IPS DF 19.7 (cell line): Measurements from ENCODE around the gene ADAMTS17.

Experiments
- DNase-seq: peaks from one replicate; pipeline ENCODE4 v3.0.0-alpha.2; 2013; ENCODE audit warnings: low read depth, low spot score

ADAMTS17 gene

DNA sequence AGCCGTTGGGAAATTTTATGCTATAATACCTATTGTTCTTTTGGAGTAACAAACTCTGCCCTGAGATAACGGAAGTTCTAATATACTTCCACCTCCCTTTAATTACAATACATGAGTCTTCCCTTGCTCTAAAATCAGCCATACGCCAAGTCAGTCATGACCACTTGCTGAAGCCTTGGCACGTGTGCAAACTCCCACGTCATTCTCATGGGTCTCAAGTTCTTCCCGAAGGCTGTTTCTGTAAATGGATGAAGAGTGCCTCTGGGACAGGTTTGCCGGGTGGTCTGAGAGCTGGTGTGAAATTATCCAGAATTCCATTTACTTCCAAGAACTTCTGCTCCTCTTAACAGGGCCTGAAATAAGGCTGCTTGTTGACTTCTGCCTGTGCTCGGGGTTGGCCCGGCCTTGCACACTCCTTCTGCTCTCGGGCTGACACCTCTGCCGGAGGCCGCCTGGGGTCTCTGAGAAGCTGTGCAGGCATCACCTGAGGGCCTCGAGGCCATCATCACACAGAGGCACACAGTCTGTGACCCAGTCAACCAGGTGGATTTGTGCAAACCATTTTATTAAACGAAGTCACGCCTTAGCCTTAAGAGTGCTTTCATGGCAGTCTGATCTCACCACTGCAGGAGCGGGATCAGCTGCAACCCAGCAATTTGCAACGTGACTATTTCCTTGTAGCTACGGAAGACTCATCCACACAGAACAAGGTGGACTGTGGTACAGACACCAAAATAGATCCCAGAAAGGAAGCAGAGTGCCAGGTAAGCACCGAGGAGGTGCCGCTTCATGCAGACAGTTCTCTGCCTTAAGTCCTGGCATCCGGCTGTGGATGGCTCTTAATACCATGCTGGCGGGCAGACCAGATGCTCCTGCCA lies 120.1 kb downstream of the ADAMTS17 start:
- no peak for DNase-seq

DNA sequence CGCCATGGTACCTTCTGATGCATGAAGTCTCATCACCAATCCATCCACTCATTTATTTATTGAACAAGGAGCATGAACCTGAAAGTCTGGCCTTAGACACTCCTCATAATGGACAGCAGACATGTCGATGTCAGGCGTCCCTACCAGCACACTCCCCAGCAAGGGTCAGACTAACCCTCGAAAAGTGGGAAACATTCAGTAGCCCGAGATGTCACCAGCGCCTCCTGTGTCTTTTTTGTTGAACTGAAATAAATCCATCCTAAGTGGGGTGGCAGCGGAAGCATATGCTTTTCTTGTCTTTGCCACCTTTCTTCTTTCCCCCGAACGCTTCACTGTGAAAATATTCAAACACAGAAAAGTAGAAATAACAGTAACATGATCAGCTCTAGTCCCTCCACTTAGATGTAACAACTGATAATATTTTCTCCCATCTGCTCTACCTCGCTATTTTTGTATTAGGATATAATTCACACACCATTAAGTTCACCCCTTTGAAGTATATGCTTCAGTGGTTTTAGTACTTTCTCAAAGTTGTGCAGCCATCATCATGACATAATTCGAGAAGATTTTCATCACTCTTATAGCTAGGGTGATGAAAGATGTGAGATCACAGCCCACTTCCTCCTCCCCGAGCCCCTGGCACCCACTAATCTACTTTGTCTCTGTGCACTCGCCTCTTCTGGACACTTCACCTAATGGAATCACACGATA lies 121.6 kb downstream of the ADAMTS17 start:
- no peak for DNase-seq

DNA sequence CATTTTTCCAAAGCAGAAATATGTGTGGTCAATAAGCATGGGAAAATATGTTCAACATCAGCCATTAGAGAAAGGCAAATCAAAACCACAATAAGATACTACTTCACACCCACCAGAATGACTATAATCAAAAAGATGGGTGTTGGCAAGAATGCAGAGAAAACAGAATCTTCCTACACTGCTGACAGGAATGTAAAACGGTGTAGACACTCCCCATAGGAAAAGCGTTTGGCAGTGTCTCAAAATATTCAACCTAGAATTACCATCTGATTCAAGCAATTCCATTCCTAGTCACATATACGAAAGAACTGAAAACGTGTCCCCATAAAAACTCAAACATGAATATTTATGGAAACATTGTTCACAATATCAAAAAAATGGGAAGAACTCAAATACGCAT lies 123.3 kb downstream of the ADAMTS17 start:
- no peak for DNase-seq

DNA sequence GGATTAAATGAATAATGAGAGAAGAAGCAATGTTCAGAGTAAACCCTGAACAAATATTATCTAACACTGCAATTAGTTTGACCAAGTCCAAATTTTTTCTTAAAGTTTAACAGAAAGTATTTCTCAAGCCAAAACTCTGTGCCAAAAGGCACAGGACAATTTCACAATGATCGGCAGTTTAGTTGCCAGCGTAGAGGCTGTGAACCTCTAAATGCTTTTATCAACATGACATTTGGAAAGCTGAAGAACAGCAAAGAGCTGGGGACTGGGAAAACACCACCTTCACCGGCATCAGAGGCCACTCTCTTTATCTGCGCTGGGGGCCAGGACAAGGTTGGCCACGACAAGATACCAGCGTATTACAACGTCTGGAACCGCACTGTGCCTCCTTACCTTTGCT lies 125.6 kb downstream of the ADAMTS17 start:
- no peak for DNase-seq

DNA sequence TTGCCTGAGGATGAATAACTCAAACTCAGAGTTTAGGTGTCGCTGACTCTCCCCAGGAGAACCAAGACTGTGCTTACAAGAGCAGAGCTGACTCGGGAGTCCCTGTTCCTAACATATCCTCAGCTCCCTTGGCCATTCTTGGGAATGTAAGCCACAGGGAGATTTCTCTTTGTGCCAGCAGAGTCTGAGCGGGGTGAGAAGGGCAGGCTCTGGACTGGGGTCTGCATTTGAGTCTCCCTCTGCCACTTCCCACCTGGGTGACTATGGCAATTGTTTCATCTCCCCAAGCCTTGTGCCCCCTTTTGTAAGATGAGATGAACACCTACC lies 126.0 kb downstream of the ADAMTS17 start:
- no peak for DNase-seq

DNA sequence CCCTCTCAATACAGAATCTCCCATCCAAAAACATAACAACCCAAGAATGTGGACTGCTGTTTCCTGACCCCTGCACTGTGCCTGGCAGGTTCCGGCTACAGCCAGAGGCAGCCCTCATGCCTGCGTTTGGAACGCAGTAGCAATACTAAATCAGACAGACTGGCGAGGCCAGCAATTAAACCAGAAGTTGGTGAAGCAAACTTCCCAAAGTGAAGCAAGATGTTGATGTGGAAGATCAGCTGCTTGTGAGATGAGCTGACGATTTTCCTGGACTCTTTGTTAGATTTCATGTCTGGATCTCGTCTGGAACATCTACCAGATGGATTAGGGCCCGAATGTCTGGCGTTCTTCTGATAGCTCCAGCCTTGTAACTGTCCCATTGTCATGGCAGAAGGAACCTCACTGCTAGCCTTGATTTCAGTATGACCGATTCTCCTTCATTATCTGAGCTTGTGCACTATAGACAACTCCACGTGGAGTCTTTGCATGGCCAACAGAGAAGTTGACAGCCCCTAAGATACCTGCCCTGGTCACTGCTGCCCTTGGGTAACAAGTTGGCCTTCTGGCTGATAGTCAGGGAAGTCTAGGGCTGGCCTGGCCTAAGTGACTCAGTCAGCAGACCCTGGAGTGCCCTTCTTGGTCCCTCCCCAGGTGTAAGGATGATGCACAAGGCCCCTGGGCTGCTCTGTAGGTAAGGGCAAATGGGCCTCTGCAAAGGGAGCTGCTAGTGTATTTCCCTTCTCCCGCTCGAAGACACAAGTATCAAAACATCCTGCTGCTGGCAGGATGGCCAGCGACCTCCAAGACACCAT lies 126.5 kb downstream of the ADAMTS17 start:
- DNase-seq = no peak

DNA sequence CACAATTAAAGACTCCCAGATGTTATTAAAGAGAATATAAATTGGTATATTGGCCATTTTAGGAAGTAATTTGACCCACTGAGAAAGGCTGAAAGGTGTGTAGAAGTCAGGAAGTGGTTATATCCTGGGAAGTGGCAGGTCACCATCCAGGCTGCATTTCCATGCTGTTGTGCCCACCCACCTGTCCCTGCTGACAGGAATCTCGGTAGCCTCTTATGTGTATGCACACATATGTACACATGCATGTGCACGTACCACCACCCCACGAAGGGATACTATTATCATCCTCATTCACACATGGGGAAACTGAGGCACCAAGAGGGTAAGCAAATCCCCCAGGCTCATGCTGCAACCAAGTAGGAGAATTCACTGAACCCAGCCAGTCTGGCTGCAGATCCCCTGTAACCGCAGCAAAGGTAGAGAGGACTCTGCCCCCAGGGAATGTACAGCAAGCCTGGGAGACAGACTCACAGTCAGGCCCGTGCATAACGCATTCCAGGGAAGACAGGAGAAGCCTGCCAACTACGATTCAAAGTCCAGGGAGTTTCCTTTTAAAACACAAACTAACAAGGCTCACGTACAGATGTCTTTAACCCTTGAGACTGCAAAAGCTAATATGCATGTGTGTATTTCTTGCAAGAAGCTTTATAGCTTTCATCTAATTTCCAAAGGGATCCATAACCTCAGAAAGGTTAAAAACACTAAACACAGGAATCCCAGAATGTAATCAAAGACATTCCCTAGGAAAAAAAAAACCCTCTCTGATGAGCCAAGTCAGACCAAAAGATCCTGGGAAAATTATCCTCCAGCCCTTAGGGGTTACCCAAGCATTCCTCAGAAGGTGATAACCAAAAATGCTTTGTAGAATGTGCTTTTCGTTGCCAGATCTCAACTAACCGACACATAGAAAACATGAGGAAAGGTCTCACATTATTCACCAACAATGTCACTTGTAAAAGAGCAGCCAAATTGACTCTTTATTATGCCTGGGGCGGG lies 129.6 kb downstream of the ADAMTS17 start:
- no peak for DNase-seq

DNA sequence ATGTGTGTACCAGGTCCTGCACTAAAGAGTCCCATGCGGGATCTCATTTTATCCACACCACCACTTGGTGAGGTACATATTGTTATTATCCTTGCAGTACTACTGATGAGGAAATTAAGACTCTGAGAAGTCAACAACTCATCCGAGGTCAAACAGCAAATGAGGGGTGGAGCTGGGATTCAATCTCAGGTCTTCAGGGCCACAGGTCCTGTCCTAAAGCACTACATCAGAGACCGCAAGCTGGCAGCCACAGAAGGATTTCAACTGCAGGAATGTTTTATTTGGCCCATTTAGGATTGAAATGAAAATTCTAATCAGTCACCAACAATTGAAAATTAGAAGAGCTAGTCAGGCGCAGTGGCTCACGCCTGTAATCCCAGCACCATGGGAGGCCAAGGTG lies 131.4 kb downstream of the ADAMTS17 start:
- DNase-seq = no peak

DNA sequence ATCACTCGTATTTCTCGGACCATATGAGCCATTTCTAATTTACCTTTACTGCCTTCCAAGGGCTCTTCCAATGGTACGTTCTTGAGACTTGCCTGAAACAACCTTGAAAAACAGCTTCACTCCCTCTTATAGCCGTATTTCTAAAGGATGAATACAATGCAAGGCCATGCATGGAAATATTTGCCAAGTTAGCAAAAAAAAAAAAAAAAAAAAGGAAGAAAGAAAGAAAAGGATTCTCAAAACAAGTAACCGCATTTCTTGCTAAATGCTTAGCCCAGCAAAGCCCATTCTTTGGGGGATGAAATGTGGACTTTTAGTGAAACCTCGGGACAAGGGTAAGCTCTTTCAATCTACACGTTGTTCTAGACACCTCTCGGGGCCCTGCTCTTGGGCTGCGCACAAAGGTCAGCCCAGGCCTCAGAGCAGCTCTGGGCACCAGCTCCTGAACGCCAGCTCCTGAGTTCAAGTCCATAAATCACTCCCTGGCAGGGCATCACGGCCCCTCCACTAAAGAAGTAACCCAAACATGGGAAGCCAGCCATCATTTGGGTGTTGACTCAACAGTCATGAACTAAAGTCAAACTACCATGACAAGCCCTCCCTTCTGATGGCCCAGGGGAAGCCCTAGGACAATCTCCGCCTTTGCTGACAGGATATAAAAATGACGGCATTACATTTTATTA lies 132.7 kb downstream of the ADAMTS17 start:
- DNase-seq = no peak

DNA sequence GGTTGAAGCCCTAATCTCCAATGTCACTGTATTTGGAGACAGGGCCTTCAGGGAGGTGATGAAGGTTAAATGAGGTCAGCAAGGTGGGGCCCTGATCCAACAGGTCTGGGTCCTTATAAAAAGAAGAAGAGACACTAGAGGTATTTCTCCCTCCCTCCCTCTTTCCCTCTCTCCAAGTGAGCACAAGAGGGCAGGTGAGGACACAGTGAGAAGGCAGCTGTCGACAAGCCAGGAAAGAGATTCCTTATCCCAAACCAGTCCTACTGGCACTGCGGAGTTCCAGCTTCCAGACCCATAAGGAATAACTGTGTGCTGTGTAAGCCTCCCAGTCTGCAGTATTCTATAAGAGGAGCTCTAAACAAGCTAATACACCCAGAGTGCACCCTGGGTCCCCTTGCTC lies 134.7 kb downstream of the ADAMTS17 start:
- no peak for DNase-seq

DNA sequence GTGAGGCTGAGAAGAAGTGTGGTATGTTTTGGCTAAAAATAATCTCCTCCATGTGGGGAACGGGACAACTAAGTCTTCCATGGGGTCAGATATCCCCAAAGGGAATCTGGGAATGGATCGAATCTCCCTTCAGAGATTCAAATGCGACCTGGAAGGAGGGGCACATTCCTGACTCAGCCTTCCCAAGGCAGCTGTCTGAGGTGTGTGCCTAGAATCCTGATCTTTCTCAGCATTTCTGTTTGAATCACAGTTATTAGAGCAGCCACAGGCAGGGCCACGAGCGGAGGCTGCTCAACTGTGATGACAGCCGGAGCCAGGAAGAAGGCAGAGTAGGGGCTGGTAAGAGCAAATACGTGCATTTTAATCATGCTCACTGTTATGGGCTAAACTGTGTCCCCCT lies 135.1 kb downstream of the ADAMTS17 start:
- no peak for DNase-seq

DNA sequence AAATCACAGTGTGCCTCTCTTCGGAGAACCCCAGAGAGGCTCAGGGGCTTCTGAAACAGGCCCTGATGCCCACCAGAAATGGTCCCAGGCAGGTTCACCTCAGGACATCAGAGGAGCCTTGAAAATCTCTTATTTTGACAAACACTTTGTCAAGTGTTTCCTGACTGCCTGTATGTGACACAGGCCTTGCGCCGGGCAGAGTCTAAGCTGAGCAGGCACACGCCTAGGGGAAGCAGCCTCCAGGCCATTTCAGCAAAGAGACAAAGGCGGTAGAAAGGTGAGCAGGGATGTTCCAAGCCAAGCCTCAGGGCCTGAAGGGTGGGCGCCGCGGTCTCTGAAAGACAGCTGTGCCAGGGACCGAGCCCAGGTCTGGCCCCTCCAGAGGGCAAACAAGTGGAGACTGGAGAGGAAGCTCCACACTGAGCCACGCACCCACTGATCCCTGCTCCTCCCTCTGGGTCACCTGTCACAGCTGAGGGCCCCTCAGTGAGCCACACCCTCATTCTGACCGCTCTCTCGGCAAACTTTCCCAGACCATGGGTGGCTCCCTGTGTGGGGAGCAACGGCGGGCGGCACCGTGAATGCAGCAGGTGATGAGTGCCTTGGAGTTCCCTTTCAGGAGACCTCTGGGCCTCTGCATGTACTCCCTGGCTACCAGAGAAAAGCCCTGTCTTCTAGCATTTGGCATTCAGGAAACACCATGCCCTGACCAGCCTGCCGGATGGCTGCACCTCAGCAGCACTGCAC lies 136.1 kb downstream of the ADAMTS17 start:
- no peak for DNase-seq

DNA sequence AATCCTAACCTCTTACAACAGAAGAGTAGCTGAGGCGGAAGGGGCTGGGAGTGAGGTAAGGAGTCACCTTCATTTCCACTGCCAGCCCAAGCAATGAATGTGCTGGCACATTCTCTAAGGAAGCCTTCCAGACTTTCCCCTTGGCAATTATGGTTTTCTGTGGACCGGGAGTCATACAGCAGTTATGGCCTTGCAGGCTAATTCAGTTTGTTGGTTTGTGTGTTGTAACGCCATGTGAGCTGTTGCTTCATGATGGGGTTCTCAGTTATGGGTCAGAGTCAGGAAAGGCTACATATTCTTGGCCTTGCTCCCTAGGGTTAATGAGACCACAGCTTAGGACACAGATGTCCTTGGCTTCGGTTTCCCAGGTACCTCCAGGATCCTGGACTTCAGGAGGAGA lies 137.0 kb downstream of the ADAMTS17 start:
- DNase-seq = no peak

DNA sequence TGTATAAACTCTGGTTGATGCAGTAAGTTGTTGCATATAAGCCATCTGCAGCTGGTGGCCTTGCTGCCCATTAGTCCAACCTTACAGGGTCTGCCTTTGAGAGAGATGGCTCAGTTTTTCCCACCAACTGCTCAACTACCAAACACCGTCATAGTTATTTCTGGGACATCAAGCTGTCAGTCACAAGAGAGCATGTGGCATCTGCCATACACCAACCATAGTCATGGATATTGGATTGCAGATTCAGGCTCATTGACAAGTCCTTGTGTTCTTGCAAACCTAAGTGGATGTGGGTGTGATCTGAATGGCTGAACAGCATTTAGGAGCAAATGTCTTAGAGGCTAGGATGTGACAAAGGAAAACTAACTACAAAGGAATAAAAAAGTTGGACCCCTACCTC lies 137.6 kb downstream of the ADAMTS17 start:
- no peak for DNase-seq

DNA sequence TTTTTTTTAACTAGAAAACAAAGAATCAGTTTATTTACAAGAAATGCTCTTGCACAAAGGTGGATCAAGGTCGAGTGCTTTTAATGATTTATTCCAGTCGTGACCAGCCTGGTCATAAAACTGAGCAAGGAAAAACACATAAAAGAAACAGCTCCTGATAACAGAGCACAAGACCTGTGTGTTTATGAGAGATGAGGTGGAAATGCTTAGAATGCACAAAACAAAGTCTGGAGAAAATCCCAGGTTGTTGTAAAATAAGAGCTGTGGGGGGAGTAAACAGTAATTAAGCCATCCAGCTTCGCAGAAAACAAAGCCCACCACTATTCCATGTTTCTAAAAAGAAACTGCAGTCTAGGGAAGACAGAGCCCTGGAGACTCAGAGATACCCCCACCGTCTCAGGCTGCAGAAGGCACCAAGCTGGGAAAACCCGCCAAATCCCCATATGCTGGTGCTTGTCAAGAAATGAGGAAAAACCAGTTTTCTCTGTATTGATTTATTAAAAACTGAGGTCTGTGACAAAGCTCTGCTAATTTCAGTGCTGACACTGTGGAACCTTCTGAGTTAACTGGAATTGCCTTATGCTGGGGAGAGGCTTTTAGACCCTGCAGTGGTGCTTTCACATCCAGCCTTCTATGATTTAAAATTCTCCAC lies 139.3 kb downstream of the ADAMTS17 start:
- DNase-seq = no peak

DNA sequence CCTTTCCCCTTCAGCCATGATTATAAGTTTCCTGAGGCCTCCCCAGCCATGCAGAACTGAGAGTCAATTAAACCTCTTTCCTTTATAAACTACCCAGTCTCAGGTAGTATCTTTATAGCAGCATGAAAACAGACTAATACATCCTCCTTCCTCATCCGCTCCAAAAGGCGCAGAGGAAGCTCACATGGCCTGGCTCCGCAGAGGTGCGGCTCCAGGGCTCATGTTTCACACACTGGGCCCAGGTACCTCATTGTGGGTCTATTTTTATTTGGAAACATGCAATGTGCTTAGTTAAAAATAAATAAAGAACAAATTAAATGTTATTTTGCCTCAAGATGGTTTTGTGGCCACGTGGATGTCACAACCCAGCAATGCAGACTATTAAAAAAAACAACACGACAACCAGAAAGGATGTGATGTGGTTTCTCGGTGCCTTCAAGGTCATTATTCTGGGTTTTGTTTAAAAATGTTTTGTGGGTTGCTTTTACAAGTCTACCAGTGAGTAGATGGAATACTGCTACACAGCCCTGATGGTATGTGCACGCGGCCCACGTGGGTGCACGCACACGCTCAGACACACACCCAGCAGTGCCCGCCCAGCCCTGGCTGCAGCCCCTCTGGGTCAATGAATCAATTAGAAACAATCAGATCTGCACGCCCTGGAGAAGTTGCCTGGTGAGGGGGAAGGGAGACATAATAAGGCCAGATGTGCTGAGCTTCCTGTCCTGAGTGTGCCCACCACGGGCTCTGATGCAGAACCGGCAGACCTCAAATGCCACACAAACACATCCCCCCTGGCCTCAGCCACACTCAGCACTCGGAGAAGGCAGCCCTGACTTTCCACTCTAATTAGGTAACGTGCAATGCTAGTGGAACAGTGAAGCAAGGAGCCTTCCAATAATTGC lies 140.1 kb downstream of the ADAMTS17 start:
- no peak for DNase-seq

DNA sequence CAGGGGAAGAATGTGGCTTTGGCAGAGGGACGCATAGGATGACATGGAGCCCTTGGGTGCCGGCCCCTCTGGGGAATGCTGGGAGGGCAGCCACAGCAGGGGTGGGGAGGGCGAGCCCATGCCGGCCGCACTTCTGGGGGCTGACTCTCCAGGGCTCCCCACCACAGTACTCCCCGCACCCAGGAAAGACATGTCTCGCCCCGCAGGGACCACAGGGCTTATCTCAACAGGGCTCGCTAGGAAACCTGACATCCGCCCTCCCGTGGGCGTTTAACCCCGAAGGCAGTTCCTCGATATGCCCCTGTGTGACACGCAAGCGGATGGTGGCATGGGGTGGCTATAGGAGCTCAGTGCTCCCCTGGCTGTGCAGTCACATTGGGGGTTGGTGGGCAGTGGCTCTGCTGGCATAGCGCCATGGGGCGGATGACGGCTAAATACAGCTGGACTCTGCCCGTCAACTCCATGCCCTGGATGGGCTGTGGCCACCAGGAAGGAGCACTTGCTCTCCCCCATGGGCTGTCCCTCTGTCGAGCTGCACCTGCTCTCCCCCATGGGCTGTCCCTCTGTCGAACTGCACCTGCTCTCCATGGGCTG lies 141.4 kb downstream of the ADAMTS17 start:
- no peak for DNase-seq

DNA sequence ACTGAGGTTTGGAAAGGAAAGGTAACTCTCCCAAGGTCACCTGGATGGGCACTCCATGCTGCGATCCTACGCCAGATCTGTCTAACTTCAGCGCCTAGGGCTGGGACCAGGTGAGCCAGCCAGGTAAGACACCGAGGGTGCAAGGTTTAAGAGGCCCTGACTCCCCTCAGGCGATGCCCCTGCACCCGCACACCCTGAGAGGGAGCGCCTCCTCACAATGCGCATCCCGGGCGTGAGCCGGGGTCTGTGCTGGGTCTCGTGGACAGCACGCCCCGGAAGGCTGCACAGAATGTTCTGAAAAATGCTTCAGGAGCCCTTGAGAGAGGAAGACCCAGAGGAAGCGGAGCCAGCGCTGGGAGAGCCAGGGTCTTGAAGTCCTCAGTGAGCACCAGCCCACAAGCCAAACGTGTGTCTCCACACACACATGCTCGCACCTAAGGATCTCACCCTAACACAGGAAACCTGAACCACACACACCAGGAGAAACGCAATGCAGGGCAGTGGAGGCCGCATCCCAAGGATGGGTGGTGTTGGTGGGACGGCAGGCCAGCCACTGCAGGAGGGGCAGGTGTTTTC lies 142.0 kb downstream of the ADAMTS17 start:
- no peak for DNase-seq
